Measurements from ENCODE around the gene PRDX2.
A peak's percentile ranks its signal among the peaks of the same experiment; 100 is the strongest.

The PRDX2 gene

DNA sequence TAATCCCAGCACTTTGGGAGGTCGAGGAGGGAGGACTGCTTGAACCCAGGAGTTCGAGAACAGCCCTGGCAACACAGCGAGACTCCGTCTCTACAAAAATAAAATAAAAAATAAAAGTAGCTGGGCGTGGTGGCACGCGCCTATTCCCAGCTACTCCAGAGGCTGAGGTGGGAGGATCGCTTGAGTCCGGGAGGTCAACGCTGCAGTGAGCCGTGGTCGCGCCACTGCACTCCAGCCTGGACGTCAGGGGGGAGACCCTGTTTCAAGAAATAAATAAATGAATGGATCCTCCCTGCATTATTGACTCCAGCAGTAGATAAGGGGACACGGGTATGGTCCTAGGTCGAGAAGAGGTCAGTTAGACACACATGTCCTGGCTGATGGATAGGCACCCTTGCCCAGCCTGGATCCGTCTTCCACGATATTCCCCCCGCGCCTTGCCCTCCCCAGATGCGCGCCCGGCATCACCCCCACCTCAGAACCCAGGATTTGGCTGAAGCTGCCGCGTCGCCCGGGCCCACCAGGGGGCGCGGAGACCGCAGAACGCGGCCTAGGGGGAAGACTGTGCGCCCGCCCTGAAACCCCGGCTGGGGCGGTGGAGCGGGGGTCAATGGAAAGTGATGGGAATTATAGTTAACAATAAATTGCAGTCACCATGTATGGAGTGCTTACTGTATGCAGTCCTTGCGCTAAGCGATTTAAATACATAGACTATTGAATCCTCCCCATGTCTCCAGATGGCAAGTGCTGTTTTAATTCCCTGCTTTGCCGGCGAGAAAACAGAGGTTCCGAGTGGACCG, 24.2 kb downstream of the PRDX2 start:
- TF ChIP-seq, protein P1, sequence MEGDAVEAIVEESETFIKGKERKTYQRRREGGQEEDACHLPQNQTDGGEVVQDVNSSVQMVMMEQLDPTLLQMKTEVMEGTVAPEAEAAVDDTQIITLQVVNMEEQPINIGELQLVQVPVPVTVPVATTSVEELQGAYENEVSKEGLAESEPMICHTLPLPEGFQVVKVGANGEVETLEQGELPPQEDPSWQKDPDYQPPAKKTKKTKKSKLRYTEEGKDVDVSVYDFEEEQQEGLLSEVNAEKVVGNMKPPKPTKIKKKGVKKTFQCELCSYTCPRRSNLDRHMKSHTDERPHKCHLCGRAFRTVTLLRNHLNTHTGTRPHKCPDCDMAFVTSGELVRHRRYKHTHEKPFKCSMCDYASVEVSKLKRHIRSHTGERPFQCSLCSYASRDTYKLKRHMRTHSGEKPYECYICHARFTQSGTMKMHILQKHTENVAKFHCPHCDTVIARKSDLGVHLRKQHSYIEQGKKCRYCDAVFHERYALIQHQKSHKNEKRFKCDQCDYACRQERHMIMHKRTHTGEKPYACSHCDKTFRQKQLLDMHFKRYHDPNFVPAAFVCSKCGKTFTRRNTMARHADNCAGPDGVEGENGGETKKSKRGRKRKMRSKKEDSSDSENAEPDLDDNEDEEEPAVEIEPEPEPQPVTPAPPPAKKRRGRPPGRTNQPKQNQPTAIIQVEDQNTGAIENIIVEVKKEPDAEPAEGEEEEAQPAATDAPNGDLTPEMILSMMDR (conservative IDR thresholded peaks at IDR 0.05; ENCODE audit: low read depth, low read length), result peak; percentile 91
- peak overlapping the region; percentile 70 for H3K4me3 ChIP-seq (ENCODE audit: low read depth, low read length)
- peak; percentile 82 for DNase-seq (ENCODE audit: low read depth)

DNA sequence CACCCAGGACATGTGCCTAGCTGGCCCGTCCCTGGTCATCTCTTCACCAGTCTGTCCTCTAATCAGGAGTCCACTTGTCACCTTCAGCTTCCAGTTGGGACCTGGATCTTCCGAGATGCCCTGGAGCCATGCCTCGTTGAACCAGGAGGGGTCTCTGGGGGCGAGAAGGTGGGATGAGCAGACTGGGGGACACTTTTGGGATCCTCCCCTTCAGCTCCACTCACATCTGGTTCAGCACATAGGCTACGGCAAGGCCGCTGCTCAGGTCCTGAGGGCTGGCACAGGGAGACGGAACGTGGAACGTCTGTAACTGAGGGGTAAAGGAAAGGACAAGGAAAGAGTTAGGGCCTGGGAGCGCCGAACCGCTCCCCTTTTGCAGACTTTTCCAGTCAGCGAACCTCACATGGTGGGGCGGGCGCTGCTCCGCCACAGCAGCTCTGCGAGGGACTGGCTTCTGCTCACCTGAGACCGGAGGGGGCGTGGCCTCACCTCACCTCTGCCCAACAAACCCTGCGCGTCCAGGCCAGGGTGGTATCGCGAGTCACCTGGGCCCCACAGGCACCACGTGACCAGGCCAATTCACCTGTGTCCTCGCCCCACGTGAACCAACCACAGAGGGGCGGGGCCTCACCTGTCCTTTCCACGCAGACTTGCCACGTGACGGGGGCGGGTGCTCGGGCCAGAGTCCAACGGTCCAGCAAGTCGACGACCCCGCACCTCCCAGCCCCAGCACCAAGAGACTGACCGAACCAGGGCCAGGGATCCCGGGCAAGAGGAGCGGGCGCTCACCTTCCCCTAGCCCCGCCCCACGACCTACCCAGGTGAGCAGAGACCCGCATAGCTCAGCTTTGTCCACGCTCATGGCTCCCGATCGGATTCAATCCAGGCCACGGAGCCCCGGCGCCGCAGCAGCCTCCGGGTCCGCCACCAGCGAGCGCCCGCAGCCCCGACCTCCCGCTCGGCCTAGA, 26.7 kb downstream of the PRDX2 start, which contains the start of gene HOOK2:
TSS of gene HOOK2 (minus strand) at position 965 of the 968 bp plus-strand sequence. CDS start at position 862, 103 bp downstream.
- DNase-seq (ENCODE audit: low read depth), result no peak
- TF ChIP-seq, protein P1 (conservative IDR thresholded peaks at IDR 0.05; ENCODE audit: low read depth, low read length), result no peak
- H3K4me3 ChIP-seq (ENCODE audit: low read depth, low read length), result peak within 1 kb of the TSS; percentile 76

DNA sequence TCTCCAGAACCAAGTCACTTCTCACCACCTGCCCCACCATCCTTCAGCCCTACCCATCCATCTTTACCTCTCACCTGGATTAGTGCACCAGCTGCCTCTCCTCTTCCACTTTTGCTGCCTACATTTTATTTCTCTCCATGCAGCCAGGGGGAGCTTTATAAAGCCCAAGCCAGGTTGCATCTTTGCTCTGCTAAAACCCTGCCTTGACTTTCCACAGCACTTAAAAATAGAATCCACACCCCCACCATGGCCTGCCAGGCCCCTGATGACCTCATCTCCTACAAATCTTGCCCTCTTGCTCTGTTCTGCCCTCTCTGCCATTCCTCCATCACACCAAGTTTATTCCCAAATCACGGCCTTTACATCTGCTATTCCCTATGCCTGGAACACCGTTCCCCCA, 28.0 kb downstream of the PRDX2 start:
- peak; percentile 52 for DNase-seq (ENCODE audit: low read depth)
- no peak overlapping the region for H3K4me3 ChIP-seq (ENCODE audit: low read depth, low read length)
- TF ChIP-seq, protein P1 (conservative IDR thresholded peaks at IDR 0.05; ENCODE audit: low read depth, low read length), result peak; percentile 65

DNA sequence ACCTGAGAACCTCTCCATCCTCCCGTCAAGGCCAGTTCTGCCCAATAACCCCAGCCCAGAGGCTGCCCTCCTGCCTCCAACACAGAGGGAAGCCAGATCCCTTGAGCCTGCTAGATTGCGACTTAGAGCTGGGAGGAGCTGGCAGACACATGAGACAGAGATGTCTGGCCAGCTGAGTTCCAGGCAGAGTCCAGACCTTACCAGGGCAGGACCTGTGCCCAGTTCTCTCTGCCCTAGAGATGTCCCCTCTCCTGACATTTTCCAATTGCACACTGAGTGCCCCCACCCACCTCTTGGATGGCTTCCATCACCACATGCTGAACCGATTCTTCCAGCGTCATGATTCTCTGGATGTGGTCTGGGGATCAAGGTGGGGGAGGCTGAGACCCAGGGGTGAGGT, 29.3 kb downstream of the PRDX2 start:
- TF ChIP-seq, protein P1 (conservative IDR thresholded peaks at IDR 0.05; ENCODE audit: low read depth, low read length), result no peak
- H3K4me3 ChIP-seq (ENCODE audit: low read depth, low read length), result no peak overlapping the region

DNA sequence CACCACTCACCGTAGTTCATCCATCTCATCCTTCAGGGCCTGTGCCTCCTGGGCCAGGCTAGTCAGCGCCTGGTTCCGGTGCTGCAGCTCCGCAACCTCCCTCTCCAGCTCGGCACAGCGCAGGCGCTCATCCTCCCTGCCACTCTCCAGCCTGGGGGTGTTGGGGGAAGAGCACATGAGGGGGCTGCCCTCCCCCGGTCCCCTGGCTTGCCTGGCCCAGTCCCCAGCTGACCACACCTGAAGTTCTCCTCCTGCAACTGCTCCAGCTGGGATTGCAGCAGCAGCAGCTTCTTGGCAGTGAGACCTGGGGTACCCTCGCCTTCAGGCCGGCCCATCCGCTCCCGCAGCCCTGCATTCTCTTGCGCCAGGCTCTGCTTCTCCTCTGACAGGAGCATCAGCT, 30.7 kb downstream of the PRDX2 start:
- TF ChIP-seq, protein P1 (conservative IDR thresholded peaks at IDR 0.05; ENCODE audit: low read depth, low read length), result no peak
- no peak for DNase-seq (ENCODE audit: low read depth)
- no peak overlapping the region for H3K4me3 ChIP-seq (ENCODE audit: low read depth, low read length)

More for the DNA sequence above, 29.3 kb downstream of the PRDX2 start:
- no peak for DNase-seq (ENCODE audit: low read depth)

DNA sequence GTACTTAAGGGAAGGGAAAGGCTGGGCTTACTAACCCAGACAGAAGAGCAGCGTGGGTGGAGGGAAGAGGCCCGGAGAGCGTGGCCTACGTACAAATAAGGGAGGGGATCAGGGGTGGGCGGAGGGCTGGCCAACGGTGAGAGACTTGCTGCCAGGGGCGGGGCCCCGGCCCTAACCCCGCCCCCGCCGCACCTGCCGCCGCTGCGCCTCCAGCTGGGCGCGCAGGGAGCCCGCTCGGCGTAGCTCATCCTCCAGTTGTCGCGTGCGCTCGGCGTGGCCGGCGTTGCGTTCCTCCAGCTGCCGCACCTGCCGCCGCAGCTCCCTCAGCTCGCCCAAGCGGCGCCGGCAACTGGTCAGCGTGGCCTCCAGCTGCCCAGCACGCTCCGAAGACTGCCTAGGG, 31.9 kb downstream of the PRDX2 start:
- TF ChIP-seq, protein P1 (conservative IDR thresholded peaks at IDR 0.05; ENCODE audit: low read depth, low read length), result no peak
- no peak overlapping the region for H3K4me3 ChIP-seq (ENCODE audit: low read depth, low read length)
- no peak for DNase-seq (ENCODE audit: low read depth)
